ENCODE results near the gene GULP1. TPM values are rescaled to one million over a fixed set of nuclear protein-coding genes. Genes with fewer than 3 reads are reported as not detected.

Gene GULP1
- polyA plus RNA-seq, 1 donor from 2014 or later, result 10.2 TPM

DNA sequence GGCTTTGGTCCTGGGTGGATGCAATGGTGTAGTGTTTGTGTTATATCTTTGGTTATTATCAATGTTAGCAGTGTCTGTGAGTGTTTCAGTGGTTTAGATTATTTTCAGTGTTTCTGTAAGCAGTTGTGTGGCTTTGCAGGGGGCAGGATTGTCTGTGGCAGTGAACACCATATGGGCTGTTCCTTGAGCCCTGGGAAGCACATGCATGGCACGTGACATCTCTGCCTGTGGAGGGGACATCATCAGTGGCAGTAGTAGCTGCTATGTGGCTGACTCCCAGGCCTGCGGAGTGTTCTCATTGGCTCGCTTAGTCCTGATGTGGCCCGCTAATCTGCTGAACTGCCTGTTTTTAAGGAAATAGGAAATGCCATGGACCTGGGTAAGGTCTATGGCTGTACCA, 327.5 kb downstream of the GULP1 start:
- Histone ChIP-seq H3F3A (ENCODE audit: insufficient read depth, low read length, poor library complexity, severe bottlenecking) (no peaks in the 10 kb centered on the region), H2AFZ (ENCODE audit: low read depth, low read length) (no peak overlapping the region), H3K9me3 (ENCODE audit: low read length) (no peaks in the 10 kb centered on the region), H3K27ac (ENCODE audit: low read length) (no peak overlapping the region), H3K4me2 (ENCODE audit: low read length) (no peak overlapping the region), H3K36me3 (ENCODE audit: insufficient read depth, low read length) (no peaks in the 10 kb centered on the region), H3K9ac (ENCODE audit: low read length) (no peak overlapping the region), H3K9me2 (ENCODE audit: insufficient read depth, low read length) (no peaks in the 10 kb centered on the region), H3K79me2 (replicated peaks; ENCODE audit: insufficient read depth, low read length) (no peaks in the 10 kb centered on the region), H4K20me1 (ENCODE audit: insufficient read depth) (no peaks in the 10 kb centered on the region), H3K27me3 (ENCODE audit: insufficient read depth, low read depth, low read length) (no peaks in the 10 kb centered on the region), H3K4me3 (ENCODE audit: low read length) (no peak overlapping the region)
- no peak for TF ChIP-seq RAD21 (conservative IDR thresholded peaks at IDR 0.05)
- TF ChIP-seq, protein P1, sequence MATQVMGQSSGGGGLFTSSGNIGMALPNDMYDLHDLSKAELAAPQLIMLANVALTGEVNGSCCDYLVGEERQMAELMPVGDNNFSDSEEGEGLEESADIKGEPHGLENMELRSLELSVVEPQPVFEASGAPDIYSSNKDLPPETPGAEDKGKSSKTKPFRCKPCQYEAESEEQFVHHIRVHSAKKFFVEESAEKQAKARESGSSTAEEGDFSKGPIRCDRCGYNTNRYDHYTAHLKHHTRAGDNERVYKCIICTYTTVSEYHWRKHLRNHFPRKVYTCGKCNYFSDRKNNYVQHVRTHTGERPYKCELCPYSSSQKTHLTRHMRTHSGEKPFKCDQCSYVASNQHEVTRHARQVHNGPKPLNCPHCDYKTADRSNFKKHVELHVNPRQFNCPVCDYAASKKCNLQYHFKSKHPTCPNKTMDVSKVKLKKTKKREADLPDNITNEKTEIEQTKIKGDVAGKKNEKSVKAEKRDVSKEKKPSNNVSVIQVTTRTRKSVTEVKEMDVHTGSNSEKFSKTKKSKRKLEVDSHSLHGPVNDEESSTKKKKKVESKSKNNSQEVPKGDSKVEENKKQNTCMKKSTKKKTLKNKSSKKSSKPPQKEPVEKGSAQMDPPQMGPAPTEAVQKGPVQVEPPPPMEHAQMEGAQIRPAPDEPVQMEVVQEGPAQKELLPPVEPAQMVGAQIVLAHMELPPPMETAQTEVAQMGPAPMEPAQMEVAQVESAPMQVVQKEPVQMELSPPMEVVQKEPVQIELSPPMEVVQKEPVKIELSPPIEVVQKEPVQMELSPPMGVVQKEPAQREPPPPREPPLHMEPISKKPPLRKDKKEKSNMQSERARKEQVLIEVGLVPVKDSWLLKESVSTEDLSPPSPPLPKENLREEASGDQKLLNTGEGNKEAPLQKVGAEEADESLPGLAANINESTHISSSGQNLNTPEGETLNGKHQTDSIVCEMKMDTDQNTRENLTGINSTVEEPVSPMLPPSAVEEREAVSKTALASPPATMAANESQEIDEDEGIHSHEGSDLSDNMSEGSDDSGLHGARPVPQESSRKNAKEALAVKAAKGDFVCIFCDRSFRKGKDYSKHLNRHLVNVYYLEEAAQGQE (IDR thresholded peaks at IDR 0.05; ENCODE audit: borderline replicate concordance), result no peak
- TF ChIP-seq EP300 (conservative IDR thresholded peaks at IDR 0.05; ENCODE audit: poor library complexity, severe bottlenecking), result no peak
- TF ChIP-seq MXI1 (conservative IDR thresholded peaks at IDR 0.05; ENCODE audit: poor library complexity, severe bottlenecking), result no peak
- no peak for TF ChIP-seq TAF1 (IDR thresholded peaks at IDR 0.05; ENCODE audit: low read depth)
- TF ChIP-seq POLR2AphosphoS5 (IDR thresholded peaks at IDR 0.05), result no peak
- TF ChIP-seq EZH2 (IDR thresholded peaks at IDR 0.05; ENCODE audit: borderline replicate concordance, insufficient read depth, low read length, poor library complexity, severe bottlenecking), result no peak
- TF ChIP-seq SMC3 (conservative IDR thresholded peaks at IDR 0.05; ENCODE audit: poor library complexity), result no peak
- TF ChIP-seq, protein P2, sequence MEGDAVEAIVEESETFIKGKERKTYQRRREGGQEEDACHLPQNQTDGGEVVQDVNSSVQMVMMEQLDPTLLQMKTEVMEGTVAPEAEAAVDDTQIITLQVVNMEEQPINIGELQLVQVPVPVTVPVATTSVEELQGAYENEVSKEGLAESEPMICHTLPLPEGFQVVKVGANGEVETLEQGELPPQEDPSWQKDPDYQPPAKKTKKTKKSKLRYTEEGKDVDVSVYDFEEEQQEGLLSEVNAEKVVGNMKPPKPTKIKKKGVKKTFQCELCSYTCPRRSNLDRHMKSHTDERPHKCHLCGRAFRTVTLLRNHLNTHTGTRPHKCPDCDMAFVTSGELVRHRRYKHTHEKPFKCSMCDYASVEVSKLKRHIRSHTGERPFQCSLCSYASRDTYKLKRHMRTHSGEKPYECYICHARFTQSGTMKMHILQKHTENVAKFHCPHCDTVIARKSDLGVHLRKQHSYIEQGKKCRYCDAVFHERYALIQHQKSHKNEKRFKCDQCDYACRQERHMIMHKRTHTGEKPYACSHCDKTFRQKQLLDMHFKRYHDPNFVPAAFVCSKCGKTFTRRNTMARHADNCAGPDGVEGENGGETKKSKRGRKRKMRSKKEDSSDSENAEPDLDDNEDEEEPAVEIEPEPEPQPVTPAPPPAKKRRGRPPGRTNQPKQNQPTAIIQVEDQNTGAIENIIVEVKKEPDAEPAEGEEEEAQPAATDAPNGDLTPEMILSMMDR (IDR thresholded peaks at IDR 0.05; ENCODE audit: poor library complexity, severe bottlenecking), result no peak

DNA sequence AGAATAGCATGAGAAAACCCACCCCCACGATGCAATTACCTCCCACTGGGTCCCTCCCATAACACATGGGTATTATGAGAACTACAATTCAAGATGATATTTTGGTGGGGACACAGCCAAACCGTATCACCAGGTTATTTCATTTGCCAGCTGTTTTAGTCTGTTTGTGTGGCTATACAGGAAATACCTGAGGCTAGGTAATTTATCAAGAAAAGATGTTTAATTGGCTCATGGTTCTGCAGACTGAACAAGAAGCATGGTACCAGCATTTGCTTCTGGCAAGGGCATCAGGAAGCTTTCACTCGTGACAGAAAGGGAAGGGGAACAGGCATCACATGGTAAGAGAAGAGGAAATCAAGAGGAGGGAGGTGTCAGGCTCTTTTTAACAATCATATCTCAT, 329.2 kb downstream of the GULP1 start:
- Histone ChIP-seq H3K79me2 (replicated peaks; ENCODE audit: insufficient read depth, low read length) (no peaks in the 10 kb centered on the region), H3K4me3 (ENCODE audit: low read length) (no peak overlapping the region), H3K36me3 (ENCODE audit: insufficient read depth, low read length) (no peaks in the 10 kb centered on the region), H3K27me3 (ENCODE audit: insufficient read depth, low read depth, low read length) (no peaks in the 10 kb centered on the region), H3K9ac (ENCODE audit: low read length) (no peak overlapping the region), H2AFZ (ENCODE audit: low read depth, low read length) (no peak overlapping the region), H3K9me2 (ENCODE audit: insufficient read depth, low read length) (no peaks in the 10 kb centered on the region), H3K4me2 (ENCODE audit: low read length) (no peak overlapping the region), H3K9me3 (ENCODE audit: low read length) (no peaks in the 10 kb centered on the region), H4K20me1 (ENCODE audit: insufficient read depth) (no peaks in the 10 kb centered on the region), H3F3A (ENCODE audit: insufficient read depth, low read length, poor library complexity, severe bottlenecking) (no peaks in the 10 kb centered on the region), H3K27ac (ENCODE audit: low read length) (no peak overlapping the region)
- TF ChIP-seq POLR2AphosphoS5 (IDR thresholded peaks at IDR 0.05) (no peak), SMC3 (conservative IDR thresholded peaks at IDR 0.05; ENCODE audit: poor library complexity) (no peak), TAF1 (IDR thresholded peaks at IDR 0.05; ENCODE audit: low read depth) (no peak), EP300 (conservative IDR thresholded peaks at IDR 0.05; ENCODE audit: poor library complexity, severe bottlenecking) (no peak), MXI1 (conservative IDR thresholded peaks at IDR 0.05; ENCODE audit: poor library complexity, severe bottlenecking) (no peak), RAD21 (conservative IDR thresholded peaks at IDR 0.05) (no peak), EZH2 (IDR thresholded peaks at IDR 0.05; ENCODE audit: borderline replicate concordance, insufficient read depth, low read length, poor library complexity, severe bottlenecking) (no peak)
- TF ChIP-seq, protein P1 (IDR thresholded peaks at IDR 0.05; ENCODE audit: borderline replicate concordance), result no peak
- TF ChIP-seq, protein P2 (IDR thresholded peaks at IDR 0.05; ENCODE audit: poor library complexity, severe bottlenecking), result no peak

All from neural cell (in vitro differentiated cells).